ENCODE data around the gene RAB8B.

DNA sequence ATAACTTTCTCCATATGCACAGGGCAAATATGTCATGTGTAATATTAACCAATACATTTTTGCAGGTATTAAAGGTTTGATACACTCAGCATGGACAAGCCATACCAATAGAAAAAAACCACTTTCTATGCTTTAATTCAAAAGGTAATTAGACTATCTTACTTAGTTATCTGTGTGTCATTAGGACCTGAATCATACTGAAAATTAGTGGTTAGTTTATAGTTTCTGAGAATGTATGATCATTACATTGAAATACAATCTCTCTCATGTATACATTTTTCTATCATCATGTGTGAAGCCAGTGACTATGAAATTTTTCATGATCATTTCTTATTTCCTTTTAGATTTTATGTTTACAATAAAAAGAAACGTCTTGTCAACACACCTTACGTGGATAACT lies 48.5 kb upstream of the RAB8B start:
- no peak for TF ChIP-seq CTCF (IDR thresholded peaks at IDR 0.05; ENCODE audit: poor library complexity, severe bottlenecking)
- no peak for TF ChIP-seq TAF1 (IDR thresholded peaks at IDR 0.05; ENCODE audit: low read depth)
- no peak for TF ChIP-seq EZH2 (IDR thresholded peaks at IDR 0.05; ENCODE audit: borderline replicate concordance, insufficient read depth, low read length, poor library complexity, severe bottlenecking)
- TF ChIP-seq, protein P1, sequence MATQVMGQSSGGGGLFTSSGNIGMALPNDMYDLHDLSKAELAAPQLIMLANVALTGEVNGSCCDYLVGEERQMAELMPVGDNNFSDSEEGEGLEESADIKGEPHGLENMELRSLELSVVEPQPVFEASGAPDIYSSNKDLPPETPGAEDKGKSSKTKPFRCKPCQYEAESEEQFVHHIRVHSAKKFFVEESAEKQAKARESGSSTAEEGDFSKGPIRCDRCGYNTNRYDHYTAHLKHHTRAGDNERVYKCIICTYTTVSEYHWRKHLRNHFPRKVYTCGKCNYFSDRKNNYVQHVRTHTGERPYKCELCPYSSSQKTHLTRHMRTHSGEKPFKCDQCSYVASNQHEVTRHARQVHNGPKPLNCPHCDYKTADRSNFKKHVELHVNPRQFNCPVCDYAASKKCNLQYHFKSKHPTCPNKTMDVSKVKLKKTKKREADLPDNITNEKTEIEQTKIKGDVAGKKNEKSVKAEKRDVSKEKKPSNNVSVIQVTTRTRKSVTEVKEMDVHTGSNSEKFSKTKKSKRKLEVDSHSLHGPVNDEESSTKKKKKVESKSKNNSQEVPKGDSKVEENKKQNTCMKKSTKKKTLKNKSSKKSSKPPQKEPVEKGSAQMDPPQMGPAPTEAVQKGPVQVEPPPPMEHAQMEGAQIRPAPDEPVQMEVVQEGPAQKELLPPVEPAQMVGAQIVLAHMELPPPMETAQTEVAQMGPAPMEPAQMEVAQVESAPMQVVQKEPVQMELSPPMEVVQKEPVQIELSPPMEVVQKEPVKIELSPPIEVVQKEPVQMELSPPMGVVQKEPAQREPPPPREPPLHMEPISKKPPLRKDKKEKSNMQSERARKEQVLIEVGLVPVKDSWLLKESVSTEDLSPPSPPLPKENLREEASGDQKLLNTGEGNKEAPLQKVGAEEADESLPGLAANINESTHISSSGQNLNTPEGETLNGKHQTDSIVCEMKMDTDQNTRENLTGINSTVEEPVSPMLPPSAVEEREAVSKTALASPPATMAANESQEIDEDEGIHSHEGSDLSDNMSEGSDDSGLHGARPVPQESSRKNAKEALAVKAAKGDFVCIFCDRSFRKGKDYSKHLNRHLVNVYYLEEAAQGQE (IDR thresholded peaks at IDR 0.05; ENCODE audit: borderline replicate concordance) = no peak

Measured in neural cell (in vitro differentiated cells).